Measurements from ENCODE around the gene MOB3B. TPM values are rescaled to one million over a fixed set of nuclear protein-coding genes. Genes with fewer than 3 reads are reported as not detected.
A peak's percentile ranks its signal among the peaks of the same experiment; 100 is the strongest.

MOB3B gene
- total RNA-seq, 4 donors from 2014 or later: 9.8 to 17.6 (median 14.6) TPM

DNA sequence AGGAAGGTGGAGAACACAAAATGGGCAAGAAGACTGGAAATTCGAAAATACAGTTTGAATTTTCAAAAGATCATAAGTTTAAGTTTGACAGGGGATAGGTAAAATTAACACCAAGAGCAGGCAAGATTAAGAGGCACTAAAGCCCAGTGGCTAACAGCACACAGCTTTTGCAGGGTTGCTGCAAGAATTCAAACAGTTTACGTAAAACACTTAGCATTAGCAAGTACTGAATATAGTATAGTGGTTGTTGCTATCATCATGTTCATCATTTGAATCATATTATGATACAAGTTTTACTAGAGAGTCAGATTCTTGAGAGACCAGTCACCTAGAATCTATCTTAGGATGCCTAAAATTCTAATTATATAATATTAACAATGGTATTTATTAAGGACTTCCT lies 66.8 kb downstream of the MOB3B start:
- 88 to 94% methylated on average over 2 of the region's 2 CpGs for WGBS, 2 donors
- intact Hi-C loops (cut with DNase I): no loop called here
- no peak overlapping the region for H3K4me3 ChIP-seq (replicated peaks in 1 of 3)
- H3K36me3 ChIP-seq: no peaks in the 10 kb centered on the region
- H3K9me3 ChIP-seq: no peaks in the 10 kb centered on the region
- no peak for DNase-seq
- peaks cover 20 to 27% of the 10 kb centered on the region in 2 donors for H3K4me1 ChIP-seq
- H3K27me3 ChIP-seq: no peaks in the 10 kb centered on the region
- H3K27ac ChIP-seq: no peak overlapping the region
- TF ChIP-seq POLR2A (IDR thresholded peaks at IDR 0.05): no peak
- TF ChIP-seq, protein P1, sequence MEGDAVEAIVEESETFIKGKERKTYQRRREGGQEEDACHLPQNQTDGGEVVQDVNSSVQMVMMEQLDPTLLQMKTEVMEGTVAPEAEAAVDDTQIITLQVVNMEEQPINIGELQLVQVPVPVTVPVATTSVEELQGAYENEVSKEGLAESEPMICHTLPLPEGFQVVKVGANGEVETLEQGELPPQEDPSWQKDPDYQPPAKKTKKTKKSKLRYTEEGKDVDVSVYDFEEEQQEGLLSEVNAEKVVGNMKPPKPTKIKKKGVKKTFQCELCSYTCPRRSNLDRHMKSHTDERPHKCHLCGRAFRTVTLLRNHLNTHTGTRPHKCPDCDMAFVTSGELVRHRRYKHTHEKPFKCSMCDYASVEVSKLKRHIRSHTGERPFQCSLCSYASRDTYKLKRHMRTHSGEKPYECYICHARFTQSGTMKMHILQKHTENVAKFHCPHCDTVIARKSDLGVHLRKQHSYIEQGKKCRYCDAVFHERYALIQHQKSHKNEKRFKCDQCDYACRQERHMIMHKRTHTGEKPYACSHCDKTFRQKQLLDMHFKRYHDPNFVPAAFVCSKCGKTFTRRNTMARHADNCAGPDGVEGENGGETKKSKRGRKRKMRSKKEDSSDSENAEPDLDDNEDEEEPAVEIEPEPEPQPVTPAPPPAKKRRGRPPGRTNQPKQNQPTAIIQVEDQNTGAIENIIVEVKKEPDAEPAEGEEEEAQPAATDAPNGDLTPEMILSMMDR (IDR thresholded peaks at IDR 0.05): no peak

DNA sequence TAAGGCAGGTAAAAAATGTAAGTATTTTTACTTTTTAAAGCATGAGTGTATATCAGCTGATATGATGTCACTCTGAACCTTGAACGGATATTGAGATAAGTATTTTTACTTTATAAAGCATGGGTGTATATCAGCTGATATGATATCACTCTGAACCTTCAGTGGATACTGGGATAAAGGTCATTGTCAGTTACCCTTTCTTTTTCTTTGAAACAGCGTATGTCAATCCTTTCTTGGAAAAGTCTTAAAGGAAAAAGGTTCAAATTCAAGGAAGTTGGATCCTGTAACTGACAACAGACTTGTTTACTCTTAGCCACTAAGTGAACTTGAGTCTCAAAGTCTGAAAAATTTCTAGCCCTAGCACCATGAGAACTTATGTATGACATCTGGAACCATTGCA lies 67.2 kb downstream of the MOB3B start:
- H3K9me3 ChIP-seq: no peaks in the 10 kb centered on the region
- no peak for TF ChIP-seq POLR2A (IDR thresholded peaks at IDR 0.05)
- TF ChIP-seq, protein P1 (IDR thresholded peaks at IDR 0.05): no peak
- no peaks in the 10 kb centered on the region for H3K27me3 ChIP-seq
- intact Hi-C loops (cut with DNase I): no loop called here
- peaks cover 20 to 27% of the 10 kb centered on the region in 2 donors for H3K4me1 ChIP-seq
- H3K4me3 ChIP-seq (replicated peaks in 1 of 3): no peak overlapping the region
- 77 to 83% methylated on average over 2 of the region's 2 CpGs for WGBS, 2 donors
- H3K27ac ChIP-seq: no peak overlapping the region
- H3K36me3 ChIP-seq: no peaks in the 10 kb centered on the region
- no peak for DNase-seq

DNA sequence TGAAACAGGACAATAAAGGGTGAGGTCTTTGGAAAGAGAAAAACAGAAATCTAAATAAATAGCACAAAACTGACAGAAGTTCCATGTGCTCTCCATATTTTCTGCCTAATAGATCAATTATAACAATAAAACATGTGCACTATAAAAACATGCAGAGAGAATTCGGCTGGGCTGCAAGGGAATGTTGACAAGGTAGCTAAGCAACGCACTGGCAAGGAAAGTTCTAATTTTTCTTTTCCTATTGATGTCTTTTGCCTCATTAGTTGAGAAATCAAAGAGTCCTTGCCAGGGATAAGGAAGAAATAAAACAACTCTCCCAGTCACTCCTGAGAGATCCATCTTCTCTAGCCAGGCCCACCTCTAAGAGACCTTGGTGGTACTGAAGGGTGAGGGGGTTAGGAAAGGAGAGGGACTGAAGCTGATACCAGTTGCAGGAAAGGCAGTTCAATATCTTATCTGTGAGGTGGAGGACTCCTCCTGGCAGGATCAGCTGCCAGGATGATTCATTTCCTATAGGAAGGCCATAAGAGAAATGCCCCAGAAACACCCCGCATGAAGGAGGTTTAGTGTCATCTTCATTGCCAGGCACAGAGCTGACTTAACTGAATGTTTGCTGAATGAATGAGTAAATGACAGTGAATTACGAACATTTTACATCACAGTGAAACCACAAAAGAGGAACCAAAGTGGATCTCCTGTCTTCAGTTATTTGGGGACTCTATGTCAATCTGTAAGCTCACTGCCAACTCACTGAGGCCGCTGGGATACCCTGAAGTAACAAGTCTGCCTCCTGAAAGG lies 69.2 kb downstream of the MOB3B start:
- intact Hi-C loops (cut with DNase I): no loop called here
- Histone ChIP-seq H3K4me1 (peaks cover 22 to 27% of the 10 kb centered on the region in 2 donors), H3K9me3 (no peaks in the 10 kb centered on the region), H3K36me3 (no peaks in the 10 kb centered on the region), H3K4me3 (replicated peaks in 1 of 3) (no peak overlapping the region), H3K27me3 (no peaks in the 10 kb centered on the region), H3K27ac (peak overlapping the region in 2 of 3 donors; percentile 12 to 15)
- peak in 1 of 2 donors; percentile 10 for DNase-seq
- TF ChIP-seq, protein P1 (IDR thresholded peaks at IDR 0.05): no peak
- TF ChIP-seq POLR2A (IDR thresholded peaks at IDR 0.05): no peak
- 57 to 67% methylated on average over 5 of the region's 5 CpGs for WGBS, 2 donors

DNA sequence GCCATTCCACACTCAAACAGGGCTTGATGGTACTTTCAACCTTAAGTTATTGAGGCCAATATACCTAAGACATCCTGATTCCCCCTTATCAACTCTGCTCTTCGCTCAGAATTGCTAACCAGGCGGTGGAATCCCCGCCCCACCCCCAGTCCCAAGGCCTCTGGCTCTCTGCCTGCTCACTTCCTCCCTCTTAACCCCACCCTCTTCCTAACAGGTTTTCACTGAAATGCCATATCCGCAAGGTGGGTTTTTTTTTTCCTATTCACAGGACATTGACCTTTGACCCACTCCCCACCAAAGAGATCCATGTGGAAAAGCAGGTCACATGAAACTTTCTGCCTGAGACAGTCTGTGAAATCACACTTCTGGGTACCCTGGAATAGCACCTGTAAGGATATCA lies 72.2 kb downstream of the MOB3B start:
- TF ChIP-seq, protein P1 (IDR thresholded peaks at IDR 0.05): no peak
- TF ChIP-seq POLR2A (IDR thresholded peaks at IDR 0.05): no peak

DNA sequence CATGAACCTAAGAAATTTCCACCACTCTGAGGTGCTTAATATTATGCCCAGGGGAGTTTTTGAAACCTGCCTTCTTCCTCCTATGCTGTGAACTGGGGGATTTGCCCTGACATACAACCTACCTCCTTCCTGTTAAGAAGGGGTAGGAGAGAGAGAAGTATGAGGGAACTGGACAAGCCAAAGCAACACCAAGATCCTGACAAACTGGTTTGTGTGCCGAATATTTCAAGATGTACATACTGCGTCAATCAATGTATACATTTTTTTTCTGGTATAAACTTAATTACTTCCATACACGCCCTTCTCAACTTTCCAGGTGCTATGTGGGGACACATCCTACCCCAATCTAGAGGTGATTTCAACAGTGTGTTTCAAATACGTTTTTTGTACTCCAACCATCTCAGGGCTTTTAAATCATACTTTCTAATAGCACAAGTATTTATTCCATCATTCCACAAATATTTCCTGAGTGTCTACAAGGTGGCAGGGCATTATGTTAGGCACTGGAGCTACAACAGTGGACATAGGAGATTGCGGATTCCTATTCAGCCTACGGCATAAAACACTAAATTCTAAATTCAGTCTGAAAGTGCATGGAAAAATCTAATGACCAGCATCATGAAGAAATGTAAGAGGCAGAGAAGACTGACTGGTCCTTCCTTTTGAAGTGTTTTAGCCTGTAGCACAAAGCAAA lies 75.6 kb downstream of the MOB3B start:
- DNase-seq: no peak
- H3K27ac ChIP-seq: no peak overlapping the region
- no peaks in the 10 kb centered on the region for H3K9me3 ChIP-seq
- H3K4me1 ChIP-seq: peaks cover 28 to 31% of the 10 kb centered on the region in 2 donors
- TF ChIP-seq, protein P1 (IDR thresholded peaks at IDR 0.05): no peak
- TF ChIP-seq POLR2A (IDR thresholded peaks at IDR 0.05): no peak
- WGBS, 2 donors: 92 to 94% methylated on average over 6 of the region's 6 CpGs
- no peaks in the 10 kb centered on the region for H3K27me3 ChIP-seq
- no peak overlapping the region for H3K4me3 ChIP-seq (replicated peaks in 1 of 3)
- H3K36me3 ChIP-seq: peaks cover 0 to 7% of the 10 kb centered on the region in 2 donors
- intact Hi-C loops (cut with DNase I): no loop called here

More for the DNA sequence above, 72.2 kb downstream of the MOB3B start:
- H3K27me3 ChIP-seq: no peaks in the 10 kb centered on the region
- DNase-seq: no peak
- H3K36me3 ChIP-seq: peaks cover 0 to 7% of the 10 kb centered on the region in 2 donors
- WGBS, 2 donors: 76 to 85% methylated on average over 4 of the region's 4 CpGs
- no peak overlapping the region for H3K27ac ChIP-seq
- intact Hi-C loops (cut with DNase I): no loop called here
- H3K9me3 ChIP-seq: no peaks in the 10 kb centered on the region
- no peak overlapping the region for H3K4me3 ChIP-seq (replicated peaks in 1 of 3)
- H3K4me1 ChIP-seq: peaks cover 22 to 27% of the 10 kb centered on the region in 2 donors
